Measurements from ENCODE around the gene SGK2.

Gene SGK2

DNA sequence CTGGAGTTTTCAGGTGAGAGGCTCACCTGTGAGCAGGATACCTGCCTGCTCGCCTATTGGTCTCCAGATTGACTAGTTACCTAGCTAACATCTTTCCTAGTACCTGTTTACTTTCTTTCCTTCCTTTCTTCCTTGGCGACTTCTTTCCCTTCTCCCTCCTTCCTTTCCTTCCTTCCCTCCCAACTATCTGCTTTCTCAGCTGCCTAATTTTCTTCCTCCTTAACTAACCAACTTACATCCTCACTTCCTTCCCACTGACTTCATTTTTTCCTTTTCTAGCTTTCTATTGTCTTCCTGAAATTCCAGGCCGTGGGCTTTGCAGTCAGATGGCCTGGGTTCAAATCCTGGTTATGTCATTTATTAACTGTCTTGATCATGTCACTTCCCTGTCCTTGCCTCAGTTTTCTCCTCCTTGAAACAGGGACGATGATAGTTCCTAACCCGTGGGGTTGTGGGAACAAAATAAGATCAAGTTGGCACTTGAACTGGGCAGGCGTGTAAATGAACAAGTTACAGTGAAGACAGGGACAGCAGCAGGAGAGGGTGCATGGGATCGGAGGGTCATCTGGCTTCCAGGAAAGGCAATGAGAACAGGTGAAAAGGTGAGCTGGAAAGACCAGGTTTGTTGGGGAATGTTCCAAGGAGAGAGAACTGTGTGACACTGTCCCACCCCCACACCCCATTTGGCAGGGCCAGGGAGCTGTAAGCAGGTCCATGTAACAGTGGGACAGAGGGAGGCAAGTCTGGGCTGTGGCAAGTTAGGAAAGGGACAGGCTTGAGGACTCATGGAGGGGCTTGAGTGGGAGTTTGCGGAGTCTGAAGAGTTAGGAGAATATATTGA is 540 bp downstream of the SGK2 start:
- no peak for DNase-seq (ENCODE audit: extremely low read depth in 1 of 2, low read depth in 1 of 2)

GRCh38 chr20:43560974-43561373 is 2.1 kb downstream of the SGK2 start:
- no peak for DNase-seq (ENCODE audit: extremely low read depth in 1 of 2, low read depth in 1 of 2)

DNA sequence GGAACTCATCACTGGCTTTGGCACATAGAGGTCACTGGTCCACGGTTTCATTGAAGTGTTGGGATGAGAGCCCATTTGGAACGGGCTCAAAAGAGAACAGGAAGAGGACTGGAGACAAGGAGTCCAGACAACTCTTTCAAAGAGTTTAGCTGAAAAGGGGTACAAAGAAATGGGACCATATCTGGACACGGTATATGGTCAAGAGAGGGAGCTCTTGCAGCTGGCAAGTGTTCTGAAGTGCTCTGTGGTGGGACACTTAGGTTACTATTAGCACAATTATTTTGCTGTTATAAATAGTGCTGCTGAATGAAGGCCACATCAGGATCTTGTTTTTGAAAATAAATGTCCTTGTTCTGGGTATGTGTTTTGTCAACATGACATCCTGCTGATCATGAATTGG is 4.6 kb downstream of the SGK2 start:
- DNase-seq (ENCODE audit: extremely low read depth in 1 of 2, low read depth in 1 of 2), result no peak

DNA sequence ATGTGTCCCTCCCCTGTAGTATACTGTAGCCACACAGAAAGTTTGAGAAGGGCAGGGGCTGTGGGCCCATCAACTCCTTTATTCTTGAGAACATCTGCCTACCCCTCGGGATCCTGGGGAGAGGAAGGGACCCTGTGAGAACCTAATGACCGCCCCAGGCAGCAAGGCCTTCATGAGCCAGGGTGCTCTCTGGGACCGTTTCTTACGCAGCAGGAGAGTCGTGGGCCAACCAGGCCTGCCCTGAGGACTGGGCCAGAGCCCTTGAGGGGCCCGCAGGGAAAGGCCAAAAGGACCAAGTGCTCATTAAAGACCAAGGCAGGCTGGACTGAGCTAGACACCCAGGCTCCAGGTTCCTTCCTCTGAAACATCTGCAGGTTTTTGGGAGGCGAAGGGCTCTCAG is 5.2 kb downstream of the SGK2 start:
- DNase-seq (ENCODE audit: extremely low read depth in 1 of 2, low read depth in 1 of 2), result no peak

DNA sequence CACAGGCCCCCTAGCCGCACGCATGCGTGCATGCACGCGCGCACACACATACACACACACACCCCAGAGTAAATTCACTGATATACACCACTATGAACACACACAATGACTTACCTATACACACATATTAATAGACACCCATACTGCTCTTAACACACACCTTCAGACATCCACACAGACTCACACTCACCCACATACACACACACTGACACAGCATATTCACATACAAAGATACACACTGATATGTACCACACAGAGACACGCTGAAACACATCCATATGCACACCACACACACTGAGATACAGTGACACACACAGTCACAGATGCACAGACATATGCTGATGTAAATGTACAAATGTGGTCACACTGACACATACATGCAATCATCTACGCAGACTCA is 5.6 kb downstream of the SGK2 start:
- no peak for DNase-seq (ENCODE audit: extremely low read depth in 1 of 2, low read depth in 1 of 2)

- no peak for DNase-seq (ENCODE audit: extremely low read depth in 1 of 2, low read depth in 1 of 2)
Measured at GRCh38 chr20:43564993-43565757, 6.3 kb downstream of the SGK2 start.

- no peak for DNase-seq (ENCODE audit: extremely low read depth in 1 of 2, low read depth in 1 of 2)
Measured at GRCh38 chr20:43565758-43566104, 6.9 kb downstream of the SGK2 start.

DNA sequence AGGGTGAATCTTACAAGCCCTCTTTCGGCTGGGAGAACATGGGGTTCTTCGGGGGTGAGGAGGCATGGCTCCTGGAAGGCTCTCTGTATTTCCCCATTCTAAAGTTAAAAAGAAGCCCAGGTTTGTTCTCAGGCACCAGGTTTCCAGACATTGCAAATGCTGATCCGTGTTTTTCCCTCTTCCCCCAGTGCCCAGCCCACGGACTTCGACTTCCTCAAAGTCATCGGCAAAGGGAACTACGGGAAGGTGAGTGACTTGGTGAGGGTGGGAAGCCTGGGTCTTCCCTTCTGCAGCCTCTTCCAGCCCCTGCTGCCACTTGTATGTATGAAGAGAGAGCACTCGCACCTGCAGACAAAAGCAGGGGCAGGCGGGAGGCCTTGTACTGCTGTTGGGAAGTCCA is 8.7 kb downstream of the SGK2 start:
- DNase-seq (ENCODE audit: extremely low read depth in 1 of 2, low read depth in 1 of 2), result no peak

DNA sequence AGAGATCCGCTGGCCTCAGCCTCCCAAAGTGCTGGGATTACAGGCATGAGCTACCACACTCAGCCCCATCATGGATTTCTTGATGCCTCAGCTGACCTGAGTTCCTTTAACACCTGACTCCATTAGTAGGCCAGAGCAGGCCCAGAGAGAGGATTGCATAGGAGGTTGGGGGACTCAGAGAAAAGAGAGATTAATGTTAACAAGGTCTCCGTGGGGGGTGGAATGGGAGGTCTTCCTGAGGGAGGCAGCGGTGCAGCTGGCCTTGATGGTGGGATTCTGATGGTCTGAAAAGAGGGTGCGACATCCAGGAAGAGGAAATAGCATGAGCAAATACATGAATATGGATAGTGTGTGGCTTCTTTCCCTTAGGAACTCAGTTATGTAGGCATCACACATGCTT is 9.9 kb downstream of the SGK2 start:
- DNase-seq (ENCODE audit: extremely low read depth in 1 of 2, low read depth in 1 of 2), result no peak

DNA sequence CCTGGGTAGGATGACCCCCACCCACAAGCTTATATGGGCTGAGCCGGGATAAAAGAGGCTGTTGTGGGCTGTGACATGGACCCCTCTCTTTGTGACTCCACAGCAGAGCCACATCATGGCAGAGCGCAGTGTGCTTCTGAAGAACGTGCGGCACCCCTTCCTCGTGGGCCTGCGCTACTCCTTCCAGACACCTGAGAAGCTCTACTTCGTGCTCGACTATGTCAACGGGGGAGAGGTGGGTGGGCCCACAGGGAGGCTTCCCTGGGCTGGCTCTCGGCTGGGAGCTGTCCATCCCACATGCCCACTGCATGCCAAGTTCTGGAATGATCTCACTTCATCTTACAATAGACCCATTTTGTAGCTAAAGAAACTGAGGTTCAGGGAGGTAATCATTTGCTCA is 10.5 kb downstream of the SGK2 start:
- DNase-seq (ENCODE audit: extremely low read depth in 1 of 2, low read depth in 1 of 2), result no peak

DNA sequence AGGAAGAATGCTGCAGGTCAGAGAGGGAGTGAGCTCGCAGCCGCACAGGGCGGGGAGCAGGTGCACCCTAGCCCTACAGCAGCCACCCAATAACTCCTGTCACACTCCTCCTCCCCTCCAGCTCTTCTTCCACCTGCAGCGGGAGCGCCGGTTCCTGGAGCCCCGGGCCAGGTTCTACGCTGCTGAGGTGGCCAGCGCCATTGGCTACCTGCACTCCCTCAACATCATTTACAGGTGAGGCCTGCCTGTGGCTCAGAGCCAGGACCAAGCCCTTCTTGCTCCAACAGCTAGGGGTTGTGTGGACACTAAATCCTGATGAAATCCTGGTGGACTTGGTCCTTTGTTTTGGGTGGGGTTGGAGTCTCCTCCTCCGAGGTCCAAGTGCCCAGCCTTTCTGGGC is 11.7 kb downstream of the SGK2 start:
- no peak for DNase-seq (ENCODE audit: extremely low read depth in 1 of 2, low read depth in 1 of 2)

GRCh38 chr20:43571310-43571709 is 12.5 kb downstream of the SGK2 start:
- no peak for DNase-seq (ENCODE audit: extremely low read depth in 1 of 2, low read depth in 1 of 2)

DNA sequence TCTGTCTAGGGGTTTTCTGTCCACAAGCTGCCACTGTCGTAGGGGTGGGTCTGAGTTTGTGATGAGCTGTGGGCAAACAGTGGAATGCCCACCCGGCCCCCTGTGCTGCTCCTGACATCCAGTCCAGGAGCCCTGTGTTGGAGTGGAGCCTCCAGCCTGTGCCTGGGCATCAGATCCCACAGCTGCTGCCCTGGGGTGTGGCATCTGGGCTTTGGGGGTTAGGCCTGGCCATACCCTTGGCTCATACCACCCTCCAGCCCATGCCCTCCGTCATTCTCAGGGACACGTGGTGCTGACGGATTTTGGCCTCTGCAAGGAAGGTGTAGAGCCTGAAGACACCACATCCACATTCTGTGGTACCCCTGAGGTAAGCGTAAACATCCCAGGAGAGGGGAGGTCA is 12.9 kb downstream of the SGK2 start:
- no peak for DNase-seq (ENCODE audit: extremely low read depth in 1 of 2, low read depth in 1 of 2)

GRCh38 chr20:43572891-43573290 is 14.1 kb downstream of the SGK2 start:
- no peak for DNase-seq (ENCODE audit: extremely low read depth in 1 of 2, low read depth in 1 of 2)

- no peak for DNase-seq (ENCODE audit: extremely low read depth in 1 of 2, low read depth in 1 of 2)
Measured at GRCh38 chr20:43576108-43576507, 17.3 kb downstream of the SGK2 start.

DNA sequence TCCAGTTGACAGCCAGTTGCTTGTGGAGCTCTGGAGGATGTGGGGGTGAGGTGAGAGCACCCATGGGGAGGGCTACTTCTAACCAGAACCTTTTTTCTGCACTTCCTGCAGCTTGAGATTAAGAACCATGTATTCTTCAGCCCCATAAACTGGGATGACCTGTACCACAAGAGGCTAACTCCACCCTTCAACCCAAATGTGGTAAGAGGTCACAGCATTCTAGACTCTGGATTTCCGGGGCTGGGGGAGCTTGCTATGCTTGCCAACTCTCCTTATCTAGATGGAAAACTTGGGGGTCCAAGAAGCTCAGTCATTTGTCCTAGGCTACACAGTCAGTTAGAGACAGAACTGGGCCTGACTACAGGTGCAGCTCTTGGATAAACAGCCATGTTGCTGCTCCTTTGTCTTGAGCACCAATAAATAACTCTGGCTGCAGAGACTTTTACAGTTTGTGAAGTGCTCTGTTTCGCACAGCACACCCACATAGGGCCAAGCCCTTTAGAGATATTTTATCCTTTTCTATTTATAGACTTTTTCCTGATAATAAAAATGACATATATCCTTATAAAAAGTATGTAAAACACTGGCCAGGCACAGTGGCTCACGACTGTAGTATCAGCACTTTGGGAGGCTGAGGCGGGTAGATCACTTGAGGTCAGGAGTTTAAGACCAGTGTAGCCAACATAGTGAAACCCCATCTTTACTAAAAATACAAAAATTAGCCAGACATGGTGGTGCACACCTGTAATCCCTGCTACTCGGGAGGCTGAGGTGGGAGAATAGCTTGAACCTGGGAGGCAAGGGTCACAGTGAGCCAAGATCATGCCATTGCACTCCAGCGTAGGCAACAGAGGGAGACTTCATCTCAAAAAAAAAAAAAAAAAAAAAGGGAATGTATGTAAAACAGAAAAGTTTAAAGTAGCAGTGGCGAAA is 21.3 kb downstream of the SGK2 start:
- DNase-seq (ENCODE audit: extremely low read depth in 1 of 2, low read depth in 1 of 2), result no peak

DNA sequence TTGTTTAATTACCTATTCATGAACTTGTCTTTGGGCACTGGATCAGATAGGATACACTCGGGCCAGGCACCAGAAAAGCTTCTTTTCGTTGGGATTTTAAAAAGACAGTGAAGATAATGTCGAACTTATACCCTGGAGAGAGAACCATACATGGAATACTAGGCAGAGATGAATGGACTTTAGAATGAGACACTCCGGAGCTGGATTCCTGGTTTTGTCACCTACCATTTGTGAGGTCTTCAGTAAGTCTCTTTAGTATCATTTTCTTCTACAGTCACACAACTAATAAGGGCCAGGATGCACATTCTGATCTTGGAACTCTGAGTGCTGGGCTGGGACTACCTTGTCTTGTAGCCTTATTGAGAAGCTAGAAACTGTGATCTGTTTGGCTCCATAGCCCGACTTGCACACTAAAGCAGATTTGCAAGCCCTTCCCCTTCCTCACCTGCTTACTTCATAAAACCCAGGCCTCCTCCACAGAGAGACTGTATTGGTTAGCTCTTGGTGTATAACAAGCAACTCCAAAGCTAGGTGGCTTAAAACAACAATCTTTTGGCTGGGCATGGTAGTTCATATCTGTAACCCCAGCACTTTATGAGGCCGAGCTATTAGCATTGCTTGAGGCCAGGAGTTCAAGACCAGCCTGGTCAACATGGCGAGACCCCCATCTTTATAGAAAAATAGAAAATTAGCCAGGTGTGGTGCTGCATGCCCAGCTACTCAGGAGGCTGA is 24.5 kb downstream of the SGK2 start:
- no peak for DNase-seq (ENCODE audit: extremely low read depth in 1 of 2, low read depth in 1 of 2)

GRCh38 chr20:43583982-43584432 is 25.2 kb downstream of the SGK2 start:
- no peak for DNase-seq (ENCODE audit: extremely low read depth in 1 of 2, low read depth in 1 of 2)

DNA sequence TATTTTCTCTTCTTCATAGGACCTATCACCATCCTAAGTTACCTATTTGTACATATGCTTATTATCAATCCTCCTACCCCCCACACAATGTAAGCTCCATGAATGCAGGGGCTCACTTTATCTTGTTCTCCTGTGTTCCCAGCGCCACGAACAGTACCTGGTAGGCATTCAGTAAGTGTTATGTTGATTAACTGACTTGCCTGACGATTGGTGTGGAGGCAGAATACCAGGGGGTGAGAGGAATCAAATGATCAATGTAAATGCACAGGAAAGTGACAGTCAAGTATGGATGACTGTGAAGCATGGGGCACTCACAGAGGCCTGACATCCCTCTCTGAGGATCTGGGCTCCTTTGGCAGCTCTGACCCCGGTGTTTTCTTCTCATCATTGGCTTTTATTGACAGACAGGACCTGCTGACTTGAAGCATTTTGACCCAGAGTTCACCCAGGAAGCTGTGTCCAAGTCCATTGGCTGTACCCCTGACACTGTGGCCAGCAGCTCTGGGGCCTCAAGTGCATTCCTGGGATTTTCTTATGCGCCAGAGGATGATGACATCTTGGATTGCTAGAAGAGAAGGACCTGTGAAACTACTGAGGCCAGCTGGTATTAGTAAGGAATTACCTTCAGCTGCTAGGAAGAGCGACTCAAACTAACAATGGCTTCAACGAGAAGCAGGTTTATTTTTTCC is 25.8 kb downstream of the SGK2 start:
- DNase-seq (ENCODE audit: extremely low read depth in 1 of 2, low read depth in 1 of 2), result no peak

GRCh38 chr20:43586641-43587040 is 27.8 kb downstream of the SGK2 start:
- DNase-seq (ENCODE audit: extremely low read depth in 1 of 2, low read depth in 1 of 2), result no peak
